Lung (tissue), 12 donors: ENCODE results near the gene TIGD3. TPM values are rescaled to one million over a fixed set of nuclear protein-coding genes. Genes with fewer than 3 reads are reported as not detected.

Source experiments
- ATAC-seq: fragments of 200-7000 bp; cut with Tn5 transposase; one replicate; pipeline ENCODE4 v1.9.1; 2020; ENCODE audit warnings: moderate number of reproducible peaks; ENCODE audit not compliant: insufficient read depth, low FRiP score
- DNase-seq, 3 donors: peaks; one replicate each; pipeline ENCODE4 v3.0.0-alpha.2; 2013 to 2017
- H3K27ac ChIP-seq, 2 donors: one replicate each; pipeline ENCODE4 v1.5.1; 2013; ENCODE audit warnings: mild to moderate bottlenecking in 2 of 2, moderate library complexity in 2 of 2, control low read depth in 1 of 2, inconsistent platforms in 1 of 2, low read depth in 1 of 2, low read length in 1 of 2
- H3K27me3 ChIP-seq, 3 donors: one replicate each; pipeline ENCODE4 v1.5.1; 2013; ENCODE audit warnings: low read length in 2 of 3; ENCODE audit not compliant: control insufficient read depth in 3 of 3, insufficient read depth in 3 of 3
- H3K36me3 ChIP-seq, 4 donors: one replicate each; pipeline ENCODE4 v1.5.1; 2013; ENCODE audit warnings: low read length in 4 of 4, mild to moderate bottlenecking in 1 of 4, moderate library complexity in 1 of 4; ENCODE audit not compliant: control insufficient read depth in 4 of 4, insufficient read depth in 4 of 4
- H3K4me1 ChIP-seq, 5 donors: one replicate each; pipeline ENCODE4 v1.5.1; 2013; ENCODE audit warnings: low read length in 5 of 5, mild to moderate bottlenecking in 2 of 5, moderate library complexity in 1 of 5; ENCODE audit not compliant: control insufficient read depth in 5 of 5, insufficient read depth in 5 of 5
- H3K4me3 ChIP-seq: one replicate; pipeline ENCODE4 v1.5.1; 2013; ENCODE audit warnings: mild to moderate bottlenecking, control low read depth, moderate library complexity
- H3K9ac ChIP-seq, 2 donors: one replicate each; pipeline ENCODE4 v1.5.1; 2013; ENCODE audit warnings: low read length in 2 of 2, control low read depth in 1 of 2; ENCODE audit not compliant: insufficient read depth in 1 of 2
- H3K9me3 ChIP-seq, 4 donors: one replicate each; pipeline ENCODE4 v1.5.1; 2013; ENCODE audit warnings: low read length in 3 of 4, mild to moderate bottlenecking in 1 of 4, moderate library complexity in 1 of 4; ENCODE audit not compliant: control insufficient read depth in 4 of 4, insufficient read depth in 3 of 4
- CTCF ChIP-seq: IDR thresholded peaks from 2 replicates; pipeline ENCODE4 v1.5.1; 2012; ENCODE audit warnings: mild to moderate bottlenecking; ENCODE audit errors: control extremely low read depth, extremely low read depth
- WGBS, 2 donors: extraction: QIAGEN DNeasy Blood & Tissue Kit; methylation state at CpG; one replicate each; pipeline ENCODE4 v1.1.7; 2013; 5-methylcytosine and 5-hydroxymethylcytosine counted together
- polyA plus RNA-seq, 2 donors: library from polyadenylated mRNA; stranded (reverse); fragments of 200-250 nt; gene quantifications; one replicate each; pipeline ENCODE4 v1.2.1, GENCODE V29; 2013
- total RNA-seq, 2 donors: library from RNA; depleted of rRNA in 1 of 2; stranded (reverse); fragments of >200 nt in 1 of 2; gene quantifications; one replicate each; pipeline ENCODE4 v1.2.1, GENCODE V29; 2014 to 2021
- donor health status: control.
- donor health status: control.
- donor health status: Bipolar disorder and iron deficiency.
- donor health status: healthy.
- donor health status: DM: yes; HTN: yes; CAD: no.

TIGD3 gene
- total and polyA plus RNA-seq, 4 donors = 0.21 to 0.27 (median 0.24) TPM; not detected in 1

GRCh38 chr11:65378928-65379638, 24.5 kb downstream of the TIGD3 start:
- Histone ChIP-seq H3K4me3 (no peak overlapping the region), H3K27me3 (no peaks in the 10 kb centered on the region), H3K36me3 (no peaks in the 10 kb centered on the region), H3K4me1 (peaks cover 0 to 21% (median 12%) of the 10 kb centered on the region in 5 donors), H3K9ac (no peak overlapping the region), H3K9me3 (no peaks in the 10 kb centered on the region), H3K27ac (no peak overlapping the region)
- ATAC-seq (no peak), DNase-seq (no peak)
- TF ChIP-seq CTCF = no peak
- 93 to 94% methylated on average over 14 of the region's 14 CpGs for WGBS, 2 donors

- H3K4me3 ChIP-seq = no peak overlapping the region
- ATAC-seq = no peak
Observed at GRCh38 chr11:65379698-65380459, 25.3 kb downstream of the TIGD3 start.

GRCh38 chr11:65380460-65381119, 26.0 kb downstream of the TIGD3 start:
- Histone ChIP-seq H3K36me3 (no peaks in the 10 kb centered on the region), H3K4me1 (peaks cover 0 to 21% (median 15%) of the 10 kb centered on the region in 5 donors), H3K27ac (peak overlapping the region in 1 of 2 donors; percentile 59), H3K4me3 (no peak overlapping the region), H3K9ac (no peak overlapping the region), H3K27me3 (no peaks in the 10 kb centered on the region), H3K9me3 (no peaks in the 10 kb centered on the region)
- DNase-seq (no peak), ATAC-seq (no peak)
- 90 to 92% methylated on average over 16 of the region's 16 CpGs for WGBS, 2 donors
- no peak for TF ChIP-seq CTCF

More at GRCh38 chr11:65379698-65380459, 25.3 kb downstream of the TIGD3 start:
- no peak for DNase-seq
- no peaks in the 10 kb centered on the region for H3K27me3 ChIP-seq
- H3K9me3 ChIP-seq = no peaks in the 10 kb centered on the region
- no peaks in the 10 kb centered on the region for H3K36me3 ChIP-seq
- peaks cover 0 to 21% (median 14%) of the 10 kb centered on the region in 5 donors for H3K4me1 ChIP-seq
- TF ChIP-seq CTCF = no peak
- H3K27ac ChIP-seq = no peak overlapping the region
- H3K9ac ChIP-seq = no peak overlapping the region
- WGBS, 2 donors = 84 to 85% methylated on average over 13 of the region's 13 CpGs
